Dendritic cell treated with granulocyte-macrophage colony-stimulating factor and Interleukin-4, amounts not matched to agents 40 ng/mL and 50 ng/mL, for 4 days (primary cell): ENCODE measurements around the gene TES.
"Not testable (repeated sequence)": the region's sequence is repeated elsewhere in the genome, so short reads cannot be mapped to it uniquely, and the experiment has no call there.

ENCODE experiments used
- H3K27ac Mint-ChIP-seq: one replicate; pipeline ENCODE4 v1.8.0; 2022; ENCODE audit warnings: mild to moderate bottlenecking, mixed read lengths
- H3K27me3 Mint-ChIP-seq: one replicate; pipeline ENCODE4 v1.8.0; 2022; ENCODE audit warnings: mild to moderate bottlenecking, mixed read lengths
- H3K36me3 Mint-ChIP-seq: one replicate; pipeline ENCODE4 v1.8.0; 2022; ENCODE audit warnings: low read depth, mixed read lengths
- H3K4me1 Mint-ChIP-seq: one replicate; pipeline ENCODE4 v1.8.0; 2022; ENCODE audit warnings: low read depth, mixed read lengths
- H3K4me3 Mint-ChIP-seq: one replicate; pipeline ENCODE4 v1.8.0; 2022; ENCODE audit warnings: mild to moderate bottlenecking, moderate library complexity, mixed read lengths
- H3K9me3 Mint-ChIP-seq: one replicate; pipeline ENCODE4 v1.8.0; 2022; ENCODE audit warnings: mixed read lengths
- intact Hi-C: fragments of 100-400 bp; cut with micrococcal nuclease; formaldehyde crosslinking; loops from one replicate; pipeline ENCODE4 v1.15.0; 2022

Gene TES

GRCh38 chr7:116232920-116233319 is 22.6 kb downstream of the TES start:
- no peak overlapping the region for H3K27ac Mint-ChIP-seq
- intact Hi-C loops: loop anchor here (1.0 kb wide), 1 partner anchor 53 kb away; no protein-coding TSS in a partner anchor

GRCh38 chr7:116234517-116235200 is 24.3 kb downstream of the TES start:
- Mint-ChIP-seq H3K27ac (no peak overlapping the region), H3K36me3 (peaks cover 12% of the 10 kb centered on the region), H3K4me3 (no peak overlapping the region), H3K27me3 (no peaks in the 10 kb centered on the region), H3K9me3 (no peaks in the 10 kb centered on the region), H3K4me1 (peaks cover 35% of the 10 kb centered on the region)
- intact Hi-C loops: loop anchor here (2.0 kb wide), 1 partner anchor 96 kb away; no protein-coding TSS in a partner anchor

More at GRCh38 chr7:116232920-116233319, 22.6 kb downstream of the TES start:
- Mint-ChIP-seq H3K27me3 (no peaks in the 10 kb centered on the region), H3K36me3 (peaks cover 10% of the 10 kb centered on the region), H3K4me1 (peaks cover 37% of the 10 kb centered on the region), H3K9me3 (no peaks in the 10 kb centered on the region), H3K4me3 (no peak overlapping the region)

GRCh38 chr7:116235380-116235779 is 25.0 kb downstream of the TES start:
- intact Hi-C loops: loop anchor here (2.0 kb wide), 1 partner anchor 97 kb away; no protein-coding TSS in a partner anchor
- no peak overlapping the region for H3K27ac Mint-ChIP-seq
- peaks cover 28% of the 10 kb centered on the region for H3K4me1 Mint-ChIP-seq
- no peak overlapping the region for H3K4me3 Mint-ChIP-seq
- no peaks in the 10 kb centered on the region for H3K9me3 Mint-ChIP-seq
- H3K27me3 Mint-ChIP-seq: no peaks in the 10 kb centered on the region
- peaks cover 15% of the 10 kb centered on the region for H3K36me3 Mint-ChIP-seq

GRCh38 chr7:116236020-116236630 is 25.8 kb downstream of the TES start:
- Mint-ChIP-seq H3K4me3 (no peak overlapping the region), H3K27ac (no peak overlapping the region)

GRCh38 chr7:116239020-116239419 is 28.7 kb downstream of the TES start:
- Mint-ChIP-seq H3K36me3 (peaks cover 31% of the 10 kb centered on the region), H3K27me3 (no peaks in the 10 kb centered on the region), H3K4me1 (peaks cover 21% of the 10 kb centered on the region), H3K4me3 (no peak overlapping the region), H3K9me3 (peaks cover 10% of the 10 kb centered on the region), H3K27ac (no peak overlapping the region)
- intact Hi-C loops: no loop called here

More at GRCh38 chr7:116236020-116236630, 25.8 kb downstream of the TES start:
- Mint-ChIP-seq H3K36me3 (peaks cover 19% of the 10 kb centered on the region), H3K4me1 (peaks cover 21% of the 10 kb centered on the region), H3K9me3 (no peaks in the 10 kb centered on the region), H3K27me3 (no peaks in the 10 kb centered on the region)
- intact Hi-C loops: loop anchor here (1.0 to 2.0 kb wide), 2 partner anchors 56 to 63 kb away; no protein-coding TSS in a partner anchor

- Mint-ChIP-seq H3K4me3 (no peak overlapping the region), H3K27ac (no peak overlapping the region), H3K9me3 (peaks cover 14% of the 10 kb centered on the region), H3K27me3 (no peaks in the 10 kb centered on the region), H3K4me1 (peaks cover 21% of the 10 kb centered on the region), H3K36me3 (peaks cover 35% of the 10 kb centered on the region)
- intact Hi-C loops: no loop called here
Observed at GRCh38 chr7:116239434-116239833, 29.1 kb downstream of the TES start.

GRCh38 chr7:116240024-116240668 is 29.8 kb downstream of the TES start:
- H3K4me3 Mint-ChIP-seq: no peak overlapping the region

GRCh38 chr7:116241291-116241690 is 31.0 kb downstream of the TES start:
- H3K36me3 Mint-ChIP-seq: peaks cover 48% of the 10 kb centered on the region
- peaks cover 21% of the 10 kb centered on the region for H3K9me3 Mint-ChIP-seq
- peaks cover 27% of the 10 kb centered on the region for H3K4me1 Mint-ChIP-seq
- H3K27ac Mint-ChIP-seq: no peak overlapping the region
- H3K27me3 Mint-ChIP-seq: no peaks in the 10 kb centered on the region
- H3K4me3 Mint-ChIP-seq: no peak overlapping the region
- intact Hi-C loops: no loop called here

More at GRCh38 chr7:116240024-116240668, 29.8 kb downstream of the TES start:
- Mint-ChIP-seq H3K4me1 (peaks cover 23% of the 10 kb centered on the region), H3K36me3 (peaks cover 42% of the 10 kb centered on the region), H3K9me3 (peaks cover 21% of the 10 kb centered on the region), H3K27me3 (no peaks in the 10 kb centered on the region), H3K27ac (no peak overlapping the region)
- intact Hi-C loops: no loop called here

- peaks cover 21% of the 10 kb centered on the region for H3K9me3 Mint-ChIP-seq
- H3K27me3 Mint-ChIP-seq: no peaks in the 10 kb centered on the region
- H3K4me3 Mint-ChIP-seq: no peak overlapping the region
- no peak overlapping the region for H3K27ac Mint-ChIP-seq
- peaks cover 26% of the 10 kb centered on the region for H3K4me1 Mint-ChIP-seq
- peaks cover 54% of the 10 kb centered on the region for H3K36me3 Mint-ChIP-seq
- intact Hi-C loops: no loop called here
Observed at GRCh38 chr7:116242178-116242577, 31.8 kb downstream of the TES start.

GRCh38 chr7:116242759-116243158 is 32.4 kb downstream of the TES start:
- Mint-ChIP-seq H3K4me3 (no peak overlapping the region), H3K27me3 (no peaks in the 10 kb centered on the region), H3K36me3 (peaks cover 51% of the 10 kb centered on the region), H3K9me3 (peaks cover 21% of the 10 kb centered on the region), H3K27ac (no peak overlapping the region), H3K4me1 (peaks cover 21% of the 10 kb centered on the region)
- intact Hi-C loops: no loop called here

GRCh38 chr7:116244803-116245202 is 34.5 kb downstream of the TES start:
- H3K27ac Mint-ChIP-seq, H3K4me3 Mint-ChIP-seq, intact Hi-C loops, H3K27me3 Mint-ChIP-seq: not testable (repeated sequence)
- Mint-ChIP-seq H3K9me3 (peaks cover 21% of the 10 kb centered on the region), H3K36me3 (peaks cover 59% of the 10 kb centered on the region), H3K4me1 (peaks cover 11% of the 10 kb centered on the region)

GRCh38 chr7:116246357-116246756 is 36.0 kb downstream of the TES start:
- H3K4me1 Mint-ChIP-seq: peaks cover 11% of the 10 kb centered on the region
- H3K36me3 Mint-ChIP-seq: peaks cover 66% of the 10 kb centered on the region
- no peak overlapping the region for H3K27ac Mint-ChIP-seq
- peaks cover 21% of the 10 kb centered on the region for H3K9me3 Mint-ChIP-seq
- no peaks in the 10 kb centered on the region for H3K27me3 Mint-ChIP-seq
- intact Hi-C loops: no loop called here
- no peak overlapping the region for H3K4me3 Mint-ChIP-seq

- Mint-ChIP-seq H3K27me3 (no peaks in the 10 kb centered on the region), H3K27ac (no peak overlapping the region), H3K4me1 (peaks cover 5% of the 10 kb centered on the region), H3K4me3 (no peak overlapping the region), H3K9me3 (peaks cover under 1% of the 10 kb centered on the region), H3K36me3 (peaks cover 75% of the 10 kb centered on the region)
- intact Hi-C loops: no loop called here
Observed at GRCh38 chr7:116249969-116250553, 39.7 kb downstream of the TES start.

- H3K27me3 Mint-ChIP-seq: no peaks in the 10 kb centered on the region
- no peak overlapping the region for H3K27ac Mint-ChIP-seq
- peaks cover 71% of the 10 kb centered on the region for H3K36me3 Mint-ChIP-seq
- H3K4me1 Mint-ChIP-seq: no peaks in the 10 kb centered on the region
- intact Hi-C loops: no loop called here
- H3K4me3 Mint-ChIP-seq: no peak overlapping the region
- no peaks in the 10 kb centered on the region for H3K9me3 Mint-ChIP-seq
Observed at GRCh38 chr7:116251675-116252074, 41.3 kb downstream of the TES start.
